ENCODE data around the gene CTU2. TPM values are rescaled to one million over a fixed set of nuclear protein-coding genes. Genes with fewer than 3 reads are reported as not detected.

Gene CTU2
- total and polyA plus RNA-seq, 9 donors = 9.5 to 17.0 (median 12.9) TPM

DNA sequence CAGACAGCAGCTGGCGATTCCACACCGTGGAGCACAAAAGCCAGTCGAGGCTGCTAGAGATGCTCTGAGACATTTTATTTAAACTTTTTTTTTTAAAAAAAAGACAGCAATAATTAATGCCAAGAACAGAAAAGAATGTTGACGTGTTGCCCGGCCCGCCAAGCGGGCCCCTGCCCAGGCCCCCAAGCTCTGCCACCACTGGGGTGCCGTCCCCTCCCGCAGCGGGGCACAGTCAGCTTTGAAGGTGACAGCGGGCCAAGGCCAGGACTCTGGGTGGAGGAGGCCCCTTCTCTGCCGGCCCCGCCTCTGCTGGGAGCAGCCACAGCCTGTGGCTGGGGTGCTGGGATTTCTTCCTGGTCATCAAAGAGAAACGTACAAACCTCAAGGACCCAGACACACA, 9.9 kb upstream of the CTU2 start:
- Histone ChIP-seq H3K27ac (ENCODE audit: low read length) (peak overlapping the region; percentile 37), H3K4me1 (ENCODE audit: control insufficient read depth, insufficient read depth, low read length) (peaks cover 23% of the 10 kb centered on the region), H3K9me3 (replicated peaks; ENCODE audit: control insufficient read depth, low read depth, low read length) (no peaks in the 10 kb centered on the region), H3K4me3 (ENCODE audit: low read length) (no peak overlapping the region), H3K36me3 (ENCODE audit: control insufficient read depth, insufficient read depth, low read length) (peaks cover 58% of the 10 kb centered on the region), H3K27me3 (ENCODE audit: control insufficient read depth, insufficient read depth, low read length) (no peaks in the 10 kb centered on the region)
- 86% methylated on average over 8 of the region's 14 CpGs for WGBS (ENCODE audit: insufficient coverage)
- DNase-seq = no peak

DNA sequence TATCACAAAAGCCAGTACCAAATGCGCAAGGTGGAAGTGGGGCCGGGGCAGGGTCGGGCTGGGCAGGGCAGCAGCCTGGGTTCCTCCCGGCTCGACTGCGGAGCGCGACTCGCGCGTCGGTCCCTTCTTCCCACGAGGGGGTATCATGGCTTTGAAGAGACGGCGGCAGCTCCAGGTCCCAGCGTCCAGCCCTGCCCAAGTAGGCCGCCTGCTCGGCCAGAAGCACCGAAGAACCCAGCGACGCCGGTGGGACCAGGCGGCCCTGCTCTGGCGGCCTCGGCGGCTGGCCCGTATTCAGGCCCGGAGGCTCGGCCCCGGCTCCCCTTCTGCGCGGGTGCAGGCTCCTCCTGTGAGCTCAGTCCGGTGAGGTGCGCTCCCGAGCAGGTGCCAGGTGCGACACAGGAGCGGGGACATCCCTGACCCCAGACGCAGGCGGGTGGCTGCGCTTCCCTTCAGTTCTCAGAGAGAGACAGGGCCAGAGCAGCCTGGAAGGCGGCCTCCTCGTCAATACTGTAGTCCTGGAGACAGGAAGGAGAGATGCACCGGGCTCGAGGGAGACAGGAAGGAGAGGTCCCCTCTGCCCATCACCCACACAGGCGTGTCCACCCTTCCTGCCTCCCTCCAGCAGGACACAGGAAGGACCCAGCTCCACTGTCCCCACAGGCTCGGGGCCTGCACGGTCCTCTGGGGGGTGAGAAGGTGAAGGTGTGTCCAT, 9.0 kb upstream of the CTU2 start:
- peaks cover 31% of the 10 kb centered on the region for H3K4me1 ChIP-seq (ENCODE audit: control insufficient read depth, insufficient read depth, low read length)
- H3K9me3 ChIP-seq (replicated peaks; ENCODE audit: control insufficient read depth, low read depth, low read length) = no peaks in the 10 kb centered on the region
- DNase-seq = no peak
- H3K27ac ChIP-seq (ENCODE audit: low read length) = no peak overlapping the region
- H3K4me3 ChIP-seq (ENCODE audit: low read length) = no peak overlapping the region
- no peaks in the 10 kb centered on the region for H3K27me3 ChIP-seq (ENCODE audit: control insufficient read depth, insufficient read depth, low read length)
- H3K36me3 ChIP-seq (ENCODE audit: control insufficient read depth, insufficient read depth, low read length) = peaks cover 64% of the 10 kb centered on the region
- WGBS (ENCODE audit: insufficient coverage) = 92% methylated on average over 42 of the region's 47 CpGs

DNA sequence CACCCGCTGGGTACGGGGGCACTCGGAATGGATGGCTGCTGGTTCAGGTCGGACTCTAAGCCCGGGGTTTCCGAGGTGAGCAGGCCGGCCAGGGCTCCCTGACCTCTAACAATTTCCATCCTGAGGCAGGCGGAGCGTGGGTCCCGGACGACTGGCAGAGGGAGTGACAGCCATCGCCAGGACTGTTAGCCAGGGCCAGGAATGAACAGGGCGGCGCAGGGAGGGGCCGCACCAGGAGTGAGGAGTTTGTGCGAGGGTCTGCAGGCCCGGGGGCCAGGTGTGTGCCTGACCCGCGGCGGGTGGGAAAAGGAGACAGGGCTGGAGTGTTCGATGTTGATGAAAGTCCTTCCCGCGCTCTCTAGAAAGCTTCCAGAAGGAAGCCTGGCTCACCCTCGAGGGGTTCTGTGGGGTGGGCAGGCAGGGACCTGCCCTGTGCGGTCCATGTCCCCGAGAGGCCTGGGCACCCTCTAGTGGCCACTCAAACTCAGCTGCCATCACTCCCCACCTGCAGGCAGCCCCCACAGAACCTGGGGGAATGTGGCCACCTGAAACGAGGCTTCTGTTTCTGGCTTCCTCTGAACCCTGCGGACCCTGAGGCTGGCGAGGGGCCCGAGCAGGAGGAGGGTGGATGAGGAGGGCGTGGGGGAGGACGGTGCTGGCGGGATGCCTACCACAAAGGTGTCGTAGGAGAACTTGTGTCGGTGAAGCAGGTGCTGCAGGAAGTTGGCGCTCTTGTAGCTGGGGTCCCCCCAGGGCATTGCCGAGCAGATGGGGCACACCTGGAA, 8.3 kb upstream of the CTU2 start:
- Histone ChIP-seq H3K36me3 (ENCODE audit: control insufficient read depth, insufficient read depth, low read length) (peaks cover 70% of the 10 kb centered on the region), H3K9me3 (replicated peaks; ENCODE audit: control insufficient read depth, low read depth, low read length) (no peaks in the 10 kb centered on the region), H3K27ac (ENCODE audit: low read length) (no peak overlapping the region), H3K27me3 (ENCODE audit: control insufficient read depth, insufficient read depth, low read length) (no peaks in the 10 kb centered on the region), H3K4me3 (ENCODE audit: low read length) (no peak overlapping the region), H3K4me1 (ENCODE audit: control insufficient read depth, insufficient read depth, low read length) (peaks cover 33% of the 10 kb centered on the region)
- WGBS (ENCODE audit: insufficient coverage) = 85% methylated on average over 28 of the region's 37 CpGs
- DNase-seq = no peak

- no peak for DNase-seq
- WGBS (ENCODE audit: insufficient coverage) = 95% methylated on average over 25 of the region's 25 CpGs
- Histone ChIP-seq H3K27me3 (ENCODE audit: control insufficient read depth, insufficient read depth, low read length) (no peaks in the 10 kb centered on the region), H3K4me3 (ENCODE audit: low read length) (no peak overlapping the region), H3K36me3 (ENCODE audit: control insufficient read depth, insufficient read depth, low read length) (peaks cover 70% of the 10 kb centered on the region), H3K4me1 (ENCODE audit: control insufficient read depth, insufficient read depth, low read length) (peaks cover 36% of the 10 kb centered on the region), H3K27ac (ENCODE audit: low read length) (no peak overlapping the region), H3K9me3 (replicated peaks; ENCODE audit: control insufficient read depth, low read depth, low read length) (no peaks in the 10 kb centered on the region)
Measured at GRCh38 chr16:88698646-88699045, 7.7 kb upstream of the CTU2 start.

- no peak for DNase-seq
- H3K36me3 ChIP-seq (ENCODE audit: control insufficient read depth, insufficient read depth, low read length) = peaks cover 70% of the 10 kb centered on the region
- H3K4me3 ChIP-seq (ENCODE audit: low read length) = no peak overlapping the region
- no peak overlapping the region for H3K27ac ChIP-seq (ENCODE audit: low read length)
- H3K9me3 ChIP-seq (replicated peaks; ENCODE audit: control insufficient read depth, low read depth, low read length) = no peaks in the 10 kb centered on the region
- peaks cover 40% of the 10 kb centered on the region for H3K4me1 ChIP-seq (ENCODE audit: control insufficient read depth, insufficient read depth, low read length)
- no peaks in the 10 kb centered on the region for H3K27me3 ChIP-seq (ENCODE audit: control insufficient read depth, insufficient read depth, low read length)
- WGBS (ENCODE audit: insufficient coverage) = 92% methylated on average over 11 of the region's 16 CpGs
Measured at GRCh38 chr16:88699180-88699579, 7.1 kb upstream of the CTU2 start.

DNA sequence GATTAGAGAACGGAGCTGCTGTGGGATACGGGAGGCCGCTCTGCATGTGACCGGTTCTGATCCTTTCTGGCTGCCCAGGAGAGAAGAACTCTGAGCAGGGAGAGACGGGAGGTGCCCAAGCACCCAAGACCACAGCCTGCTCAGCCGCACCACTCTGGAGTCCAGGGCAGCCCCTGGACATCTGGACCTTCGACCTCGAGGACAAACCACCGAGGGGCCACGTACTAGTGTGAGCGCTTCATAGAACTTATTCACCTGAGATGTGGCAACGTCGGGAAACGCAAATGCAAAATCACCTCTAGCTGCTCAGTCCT, 6.0 kb upstream of the CTU2 start:
- H3K27ac ChIP-seq (ENCODE audit: low read length) = no peak overlapping the region
- no peaks in the 10 kb centered on the region for H3K27me3 ChIP-seq (ENCODE audit: control insufficient read depth, insufficient read depth, low read length)
- H3K36me3 ChIP-seq (ENCODE audit: control insufficient read depth, insufficient read depth, low read length) = peaks cover 68% of the 10 kb centered on the region
- H3K9me3 ChIP-seq (replicated peaks; ENCODE audit: control insufficient read depth, low read depth, low read length) = no peaks in the 10 kb centered on the region
- DNase-seq = no peak
- peaks cover 41% of the 10 kb centered on the region for H3K4me1 ChIP-seq (ENCODE audit: control insufficient read depth, insufficient read depth, low read length)
- WGBS (ENCODE audit: insufficient coverage) = 79% methylated on average over 14 of the region's 14 CpGs
- H3K4me3 ChIP-seq (ENCODE audit: low read length) = no peak overlapping the region

GRCh38 chr16:88700636-88701482, 5.4 kb upstream of the CTU2 start:
- peaks cover 63% of the 10 kb centered on the region for H3K36me3 ChIP-seq (ENCODE audit: control insufficient read depth, insufficient read depth, low read length)
- peak overlapping the region; percentile 53 for H3K27ac ChIP-seq (ENCODE audit: low read length)
- 73% methylated on average over 39 of the region's 42 CpGs for WGBS (ENCODE audit: insufficient coverage)
- peaks cover 39% of the 10 kb centered on the region for H3K4me1 ChIP-seq (ENCODE audit: control insufficient read depth, insufficient read depth, low read length)
- DNase-seq = peak; percentile 87
- H3K27me3 ChIP-seq (ENCODE audit: control insufficient read depth, insufficient read depth, low read length) = no peaks in the 10 kb centered on the region
- H3K9me3 ChIP-seq (replicated peaks; ENCODE audit: control insufficient read depth, low read depth, low read length) = no peaks in the 10 kb centered on the region
- no peak overlapping the region for H3K4me3 ChIP-seq (ENCODE audit: low read length)

GRCh38 chr16:88701581-88702370, 4.5 kb upstream of the CTU2 start:
- 68% methylated on average over 30 of the region's 30 CpGs for WGBS (ENCODE audit: insufficient coverage)
- Histone ChIP-seq H3K4me3 (ENCODE audit: low read length) (no peak overlapping the region), H3K27ac (ENCODE audit: low read length) (peak overlapping the region; percentile 31), H3K36me3 (ENCODE audit: control insufficient read depth, insufficient read depth, low read length) (peaks cover 55% of the 10 kb centered on the region), H3K9me3 (replicated peaks; ENCODE audit: control insufficient read depth, low read depth, low read length) (no peaks in the 10 kb centered on the region), H3K27me3 (ENCODE audit: control insufficient read depth, insufficient read depth, low read length) (no peaks in the 10 kb centered on the region), H3K4me1 (ENCODE audit: control insufficient read depth, insufficient read depth, low read length) (peaks cover 33% of the 10 kb centered on the region)
- no peak for DNase-seq

- Histone ChIP-seq H3K27me3 (ENCODE audit: control insufficient read depth, insufficient read depth, low read length) (no peaks in the 10 kb centered on the region), H3K4me1 (ENCODE audit: control insufficient read depth, insufficient read depth, low read length) (peaks cover 42% of the 10 kb centered on the region), H3K4me3 (ENCODE audit: low read length) (no peak overlapping the region), H3K27ac (ENCODE audit: low read length) (peak overlapping the region; percentile 21), H3K36me3 (ENCODE audit: control insufficient read depth, insufficient read depth, low read length) (peaks cover 47% of the 10 kb centered on the region), H3K9me3 (replicated peaks; ENCODE audit: control insufficient read depth, low read depth, low read length) (no peaks in the 10 kb centered on the region)
- 81% methylated on average over 30 of the region's 31 CpGs for WGBS (ENCODE audit: insufficient coverage)
- DNase-seq = no peak
Measured at GRCh38 chr16:88702371-88703210, 3.7 kb upstream of the CTU2 start.

Data from muscle of leg (tissue), 11 donors.